DMS114 treated with DMSO at 0.1 percent for 48 hours (cell line): Measurements from ENCODE around the gene CACNA2D3.
"Not testable (repeated sequence)": the region's sequence is repeated elsewhere in the genome, so short reads cannot be mapped to it uniquely, and the experiment has no call there.

ENCODE experiments used
- DNase-seq: peaks from one replicate; lab custom pipeline; 2025; ENCODE audit not compliant: unreplicated experiment; lab: John Stamatoyannopoulos, UW

Gene CACNA2D3

DNA sequence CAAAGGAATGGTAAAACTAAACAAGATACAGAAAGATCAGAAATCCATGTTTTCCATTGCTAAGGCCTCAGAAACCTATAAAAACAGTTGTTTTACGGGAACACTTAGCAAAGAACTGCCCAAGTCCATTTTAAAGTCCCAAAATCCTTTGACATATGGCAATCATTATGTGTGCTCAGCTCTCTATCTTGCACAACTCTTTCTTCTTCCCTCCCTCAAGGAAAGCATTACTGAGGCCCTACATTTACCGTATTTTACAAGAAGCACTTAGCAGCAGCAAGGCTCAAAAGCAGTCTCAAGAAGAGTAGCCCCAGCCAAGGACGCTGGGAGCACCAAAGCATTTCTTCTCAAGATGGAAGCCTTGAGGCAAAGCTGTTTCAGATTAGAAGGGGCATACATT is 975.1 kb downstream of the CACNA2D3 start:
- DNase-seq, result no peak

- DNase-seq, result no peak
These were observed 983.3 kb downstream of the CACNA2D3 start for GRCh38 chr3:55105647-55106046.

DNA sequence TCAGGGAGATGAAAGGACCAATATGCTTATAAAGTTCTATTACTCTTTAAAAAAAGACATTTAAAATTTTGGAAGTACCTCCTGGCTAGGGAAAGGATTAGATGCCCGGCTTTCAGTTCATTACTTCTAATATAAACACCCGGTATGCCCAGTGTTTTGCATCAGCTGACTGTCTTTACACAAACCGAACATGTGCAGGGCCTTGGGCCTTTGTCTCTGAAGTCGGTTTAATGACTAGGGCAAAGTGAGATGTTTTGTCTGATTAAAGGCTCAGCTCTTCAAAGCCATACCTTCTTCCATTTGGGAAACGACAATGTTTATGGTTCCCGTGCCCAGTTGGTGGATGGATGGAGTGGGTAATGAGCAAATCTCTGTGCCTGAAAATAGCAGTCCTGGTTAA is 984.8 kb downstream of the CACNA2D3 start:
- DNase-seq, result no peak

DNA sequence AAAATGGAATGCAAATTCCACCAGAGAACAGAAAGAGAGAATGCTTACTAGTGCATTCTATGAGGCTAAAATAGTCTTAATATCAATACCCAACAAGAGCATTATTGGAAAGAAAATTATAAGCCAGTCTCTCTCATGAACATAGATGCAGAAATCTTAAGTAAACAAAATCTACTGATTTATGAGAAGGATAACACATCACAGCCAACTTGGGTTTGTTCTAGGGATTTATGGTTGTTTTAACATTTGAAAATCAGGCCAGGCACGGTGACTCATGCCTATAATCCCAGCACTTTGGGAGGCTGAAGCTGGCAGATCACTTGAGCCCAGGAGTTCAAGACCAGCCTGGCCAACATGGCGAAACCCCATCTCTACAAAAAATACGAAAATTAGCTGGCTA is 989.6 kb downstream of the CACNA2D3 start:
- not testable (repeated sequence) for DNase-seq

DNA sequence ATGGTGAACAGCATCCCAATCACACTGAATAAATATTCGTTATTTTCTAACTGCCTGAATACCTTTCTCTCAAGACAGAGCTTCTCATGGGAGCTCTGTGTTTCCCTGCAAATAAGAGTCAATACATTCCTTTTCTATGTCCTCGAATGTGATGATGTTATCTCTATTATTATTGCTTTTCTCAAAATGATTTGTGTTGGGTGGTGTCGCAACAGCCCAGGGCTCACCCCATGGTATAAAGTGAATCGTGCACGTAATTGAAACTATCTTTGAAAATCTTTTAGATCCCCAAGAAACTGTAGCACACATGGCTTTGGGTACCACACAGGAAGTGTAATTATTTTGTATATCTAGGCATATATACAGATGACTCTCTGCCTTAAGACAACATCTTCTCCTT is 996.1 kb downstream of the CACNA2D3 start:
- no peak for DNase-seq

GRCh38 chr3:55119268-55119667 is 996.9 kb downstream of the CACNA2D3 start:
- no peak for DNase-seq

DNA sequence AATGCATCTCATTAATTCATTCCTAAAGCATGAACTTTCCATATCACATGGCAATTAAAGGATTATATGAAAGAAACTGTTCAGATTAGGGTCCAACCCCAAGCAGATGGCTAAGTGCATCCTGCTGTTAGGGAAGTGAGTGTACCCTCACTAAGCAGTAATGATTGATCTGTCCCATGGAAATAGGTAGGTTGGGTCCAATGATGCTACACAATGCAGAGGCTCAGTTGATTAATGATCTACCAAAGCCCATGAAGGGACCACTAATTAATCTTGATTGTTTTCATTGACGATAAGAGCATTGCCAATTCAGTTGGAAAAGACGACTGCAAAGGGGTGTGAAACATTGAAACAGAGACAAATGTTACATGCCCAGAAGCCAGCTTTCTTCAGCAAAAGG is 1000.0 kb downstream of the CACNA2D3 start:
- no peak for DNase-seq
